K562 (cell line): ENCODE data around the gene MTSS2. TPM values are rescaled to one million over a fixed set of nuclear protein-coding genes. Genes with fewer than 3 reads are reported as not detected.
A peak's percentile ranks its signal among the peaks of the same experiment; 100 is the strongest.

Experiments used
- ATAC-seq: fragments of 200-7000 bp; cut with Tn5 transposase; 3 replicates; pipeline ENCODE4 v1.9.1; 2020; ENCODE audit warnings: moderate library complexity
- BruUV-seq: library from RNA; stranded (reverse); fragments of 400-500 nt; replicated peaks from 2 replicates; lab custom pipeline; 2021; lab: Mats Ljungman, UMichigan
- CTCF ChIA-PET: fragments of 300-600 bp; formaldehyde crosslinking; extraction: SDS; loops from one replicate; lab custom pipeline; 2021; ENCODE audit warnings: low intra/inter-chr PET ratio; lab: Yijun Ruan, JAX
- POLR2A ChIA-PET: fragments of 300-600, 350-650 bp; sonication (Branson Sonifier 250); formaldehyde crosslinking; extraction: SDS; loops from one replicate; lab custom pipeline; 2021; ENCODE audit warnings: antibody characterized with exemption, inconsistent platforms; lab: Yijun Ruan, JAX
- DNase-seq, 4 experiments: peaks; one replicate each; pipeline versions ENCODE4 v3.0.0 to v3.0.0-alpha.2; 2011 to 2018; ENCODE audit warnings: low spot score in 3 of 4, mixed read lengths in 3 of 4; ENCODE audit errors: extremely low read depth in 1 of 4
- FAIRE-seq: peaks from 2 replicates; lab custom pipeline; 2011; peaks lifted over from hg19 to GRCh38; lab: Jason Lieb, UNC
- H2AFZ ChIP-seq: 2 replicates; pipeline ENCODE4 v1.6.0; 2011; ENCODE audit warnings: low read depth, low read length, control low read depth, inconsistent platforms
- H3K27ac ChIP-seq: fragments of 200-600 bp; 3 replicates; pipeline ENCODE4 v1.8.0; 2011; ENCODE audit warnings: low read depth, mild to moderate bottlenecking, control low read depth, inconsistent platforms, low read length, moderate library complexity, mixed read lengths; ENCODE audit errors: extremely low read depth
- H3K27me3 ChIP-seq, 2 experiments: fragments of 300-600 bp in 1 of 2; 2 replicates in 1 of 2; 3 replicates in 1 of 2; pipeline versions ENCODE4 v1.6.0 to v1.8.0; 2011; ENCODE audit warnings: inconsistent platforms in 2 of 2, low read length in 2 of 2, mild to moderate bottlenecking in 1 of 2, mixed read lengths in 1 of 2, moderate library complexity in 1 of 2; ENCODE audit not compliant: control insufficient read depth in 2 of 2, insufficient read depth in 2 of 2
- H3K36me3 ChIP-seq: fragments of 300-600 bp; 3 replicates; pipeline ENCODE4 v1.8.0; 2011; ENCODE audit warnings: mild to moderate bottlenecking, low read length, inconsistent platforms; ENCODE audit not compliant: control insufficient read depth, insufficient read depth
- H3K4me1 ChIP-seq, 2 experiments: fragments of 200-600 bp in 1 of 2; replicated peaks in 1 of 2; 2 replicates in 1 of 2; 3 replicates in 1 of 2; pipeline versions ENCODE4 v1.5.1 to v1.8.0; 2011; ENCODE audit warnings: inconsistent platforms in 2 of 2, low read length in 2 of 2, mild to moderate bottlenecking in 1 of 2, mixed read lengths in 1 of 2, moderate library complexity in 1 of 2; ENCODE audit not compliant: control insufficient read depth in 2 of 2, insufficient read depth in 2 of 2
- H3K4me2 ChIP-seq: 2 replicates; pipeline ENCODE4 v1.6.1; 2011; ENCODE audit warnings: low read length, control low read depth, inconsistent platforms, mixed read lengths; ENCODE audit not compliant: insufficient read depth
- H3K4me3 ChIP-seq: fragments of 200-600 bp; sonication (generic), shearing (Covaris generic); 2 replicates; pipeline ENCODE4 v1.5.1; 2016; ENCODE audit warnings: control low read depth, inconsistent platforms
- H3K79me2 ChIP-seq: fragments of 200-600 bp; 3 replicates; pipeline ENCODE4 v1.8.0; 2011; ENCODE audit warnings: low read length, inconsistent platforms; ENCODE audit not compliant: control insufficient read depth, insufficient read depth
- H3K9ac ChIP-seq, 2 experiments: 2 replicates each; pipeline versions ENCODE4 v1.6.0 to v1.6.1; 2011; ENCODE audit warnings: low read depth in 2 of 2, low read length in 2 of 2, control low read depth in 1 of 2, inconsistent platforms in 1 of 2, mild to moderate bottlenecking in 1 of 2, mixed read lengths in 1 of 2; ENCODE audit not compliant: insufficient read depth in 1 of 2
- H3K9me1 ChIP-seq: one replicate; pipeline ENCODE4 v1.6.0; 2011; ENCODE audit warnings: inconsistent platforms, mild to moderate bottlenecking, low read length, moderate library complexity; ENCODE audit not compliant: control insufficient read depth, insufficient read depth
- H3K9me3 ChIP-seq: replicated peaks from 2 replicates; pipeline ENCODE4 v1.5.1; 2011; ENCODE audit warnings: low read depth, low read length, inconsistent platforms; ENCODE audit not compliant: control insufficient read depth, insufficient read depth
- H4K20me1 ChIP-seq: replicated peaks from 2 replicates; pipeline ENCODE4 v1.6.1; 2011; ENCODE audit warnings: low read length, inconsistent platforms, mixed read lengths; ENCODE audit not compliant: control insufficient read depth, insufficient read depth
- CCNT2 ChIP-seq: IDR thresholded peaks from 2 replicates; pipeline ENCODE4 v1.6.1; 2011; ENCODE audit warnings: borderline replicate concordance, low read depth, mild to moderate bottlenecking, moderate library complexity, mixed read lengths, low read length; ENCODE audit not compliant: insufficient read length; ENCODE audit errors: extremely low read depth
- CEBPB ChIP-seq: fragments of 450-650 bp; IDR thresholded peaks from 2 replicates; pipeline ENCODE4 v1.6.1; 2016; ENCODE audit warnings: missing genetic modification characterization, missing compliant biosample characterization
- CLOCK ChIP-seq: fragments of 250-450 bp; sonication (Bioruptor Pico); IDR thresholded peaks from 2 replicates; pipeline ENCODE4 v1.4.0; 2020; ENCODE audit warnings: mild to moderate bottlenecking, moderate library complexity, borderline replicate concordance
- EGR1 ChIP-seq: fragments of 450-650 bp; conservative IDR thresholded peaks from 2 replicates; pipeline ENCODE4 v1.6.1; 2017; ENCODE audit warnings: mild to moderate bottlenecking
- FOXM1 ChIP-seq, 2 experiments: fragments of 450-650 bp in 1 of 2; sonication (generic) in 1 of 2; formaldehyde crosslinking in 1 of 2; IDR thresholded peaks; 2 replicates each; pipeline versions ENCODE4 v1.6.1 to v1.9.0; 2017 to 2022; ENCODE audit warnings: low read depth in 2 of 2, mild to moderate bottlenecking in 2 of 2, missing genetic modification reagents in 1 of 2, moderate library complexity in 1 of 2
- HDAC8 ChIP-seq: fragments of 450-650 bp; IDR thresholded peaks from 2 replicates; pipeline ENCODE4 v1.6.1; 2016; ENCODE audit warnings: mild to moderate bottlenecking, missing genetic modification characterization, moderate library complexity, missing compliant biosample characterization
- L3MBTL2 ChIP-seq: fragments of 450-650 bp; IDR thresholded peaks from 2 replicates; pipeline ENCODE4 v1.6.1; 2016; ENCODE audit warnings: mild to moderate bottlenecking, moderate library complexity
- NFIX ChIP-seq: fragments of 250-450 bp; sonication (Bioruptor Pico); IDR thresholded peaks from 2 replicates; pipeline ENCODE4 v1.4.0; 2020; ENCODE audit warnings: low read depth, mild to moderate bottlenecking, moderate library complexity
- TCF7 ChIP-seq: sonication (generic); IDR thresholded peaks from 2 replicates; pipeline ENCODE4 v1.6.1; 2016; ENCODE audit warnings: antibody characterized with exemption, borderline replicate concordance
- ZBED1 ChIP-seq: IDR thresholded peaks from 2 replicates; pipeline ENCODE4 v1.6.1; 2014
- ZBTB26 ChIP-seq: fragments of 450-650 bp; formaldehyde crosslinking; IDR thresholded peaks from 2 replicates; pipeline ENCODE4 v1.4.0; 2022; ENCODE audit warnings: missing genetic modification characterization
- ZFP30 ChIP-seq: fragments of 250-450 bp; sonication (Bioruptor Pico); IDR thresholded peaks from 2 replicates; pipeline ENCODE4 v1.8.0; 2022; ENCODE audit warnings: moderate library complexity, mild to moderate bottlenecking, inconsistent platforms, borderline replicate concordance
- ZNF121 ChIP-seq: sonication (generic); formaldehyde crosslinking; conservative IDR thresholded peaks from 2 replicates; pipeline ENCODE4 v1.8.0; 2022; ENCODE audit warnings: missing genetic modification reagents
- ZNF347 ChIP-seq: fragments of 450-650 bp; formaldehyde crosslinking; IDR thresholded peaks from 2 replicates; pipeline ENCODE4 v1.4.0; 2020; ENCODE audit warnings: low read depth, mild to moderate bottlenecking, moderate library complexity
- WGBS: fragments of 100-300 bp; shearing (Covaris generic); methylation state at CpG from one replicate; pipeline ENCODE4 v1.1.6; 2016; ENCODE audit warnings: low coverage, mixed read lengths; ENCODE audit not compliant: insufficient coverage; ENCODE audit errors: missing lambda C conversion rate; 5-methylcytosine and 5-hydroxymethylcytosine counted together
- in situ Hi-C: fragments of 300-500 bp; cut with MboI; formaldehyde crosslinking; loops from 4 replicates; pipeline ENCODE4 v1.15.0; 2018; ENCODE audit warnings: inconsistent platforms, mixed read lengths
- intact Hi-C: fragments of 100-400 bp; cut with micrococcal nuclease; formaldehyde crosslinking; loops from 2 replicates; pipeline ENCODE4 v1.14.2; 2022
- polyA plus RNA-seq, 8 experiments: library from polyadenylated mRNA; depleted of rRNA in 4 of 8; stranded (reverse) in 5 of 8; unstranded in 3 of 8; fragments of >200 nt; fragmentation: Nextera tagmentation in 2 of 8; fragmentation: Illumina TruSeq in 1 of 8; extraction: Ambion mirVana in 2 of 8; extraction: Trizol in 1 of 8; gene quantifications; 2 replicates each; pipeline versions ENCODE4 v1.2.1 to v1.2.3, GENCODE V29; 2011 to 2014; ENCODE audit warnings: inconsistent platforms in 1 of 8, missing spikeins in 1 of 8
- total RNA-seq, 7 experiments: library from RNA; depleted of rRNA in 6 of 7; stranded (reverse); fragments of >200 nt in 6 of 7; fragmentation: Illumina TruSeq in 2 of 7; extraction: Trizol in 2 of 7; gene quantifications; 2 replicates each; pipeline versions ENCODE4 v1.2.1 to v1.2.3, GENCODE V29; 2011 to 2021; ENCODE audit warnings: low replicate concordance in 1 of 7
- TF ChIP-seq, protein P1 (sequence below), 3 experiments: IDR thresholded peaks in 2 of 3; conservative IDR thresholded peaks in 1 of 3; 2 replicates each; pipeline ENCODE4 v1.5.1; 2011 to 2012; ENCODE audit warnings: low read length in 3 of 3, mild to moderate bottlenecking in 3 of 3, control low read depth in 2 of 3, improper control_type of control experiment in 1 of 3, inconsistent platforms in 1 of 3, low read depth in 1 of 3, mixed read lengths in 1 of 3, moderate library complexity in 1 of 3; ENCODE audit not compliant: insufficient read depth in 2 of 3

Gene MTSS2
- total and polyA plus RNA-seq, 9 of the 15 experiments (the other 6 are each of a cell fraction or from before 2014, with no cell fraction given): 0.11 to 60.3 (median 16.9) TPM

- POLR2A ChIA-PET: interaction anchor here (0.8 to 1.6 kb wide), 2 partner anchors 10 to 14 kb away, joined by 4 read pairs; no protein-coding TSS in a partner anchor
- in situ Hi-C loops: no loop called here
- TF ChIP-seq CEBPB (tag) (no peak), CCNT2 (no peak), ZNF347 (no peak), NFIX (CRISPR knock-in tag) (no peak), ZNF121 (no peak), HDAC8 (tag) (no peak), TCF7 (no peak), ZFP30 (CRISPR knock-in tag) (no peak), FOXM1 (IDR thresholded peaks at IDR 0.05; ENCODE audit: low read depth) (no peak), FOXM1 (CRISPR knock-in tag; IDR thresholded peaks at IDR 0.05; ENCODE audit: low read depth) (no peak), ZBTB26 (CRISPR knock-in tag) (no peak), L3MBTL2 (no peak), ZBED1 (no peak), EGR1 (no peak), CLOCK (no peak)
- TF ChIP-seq, protein P1, sequence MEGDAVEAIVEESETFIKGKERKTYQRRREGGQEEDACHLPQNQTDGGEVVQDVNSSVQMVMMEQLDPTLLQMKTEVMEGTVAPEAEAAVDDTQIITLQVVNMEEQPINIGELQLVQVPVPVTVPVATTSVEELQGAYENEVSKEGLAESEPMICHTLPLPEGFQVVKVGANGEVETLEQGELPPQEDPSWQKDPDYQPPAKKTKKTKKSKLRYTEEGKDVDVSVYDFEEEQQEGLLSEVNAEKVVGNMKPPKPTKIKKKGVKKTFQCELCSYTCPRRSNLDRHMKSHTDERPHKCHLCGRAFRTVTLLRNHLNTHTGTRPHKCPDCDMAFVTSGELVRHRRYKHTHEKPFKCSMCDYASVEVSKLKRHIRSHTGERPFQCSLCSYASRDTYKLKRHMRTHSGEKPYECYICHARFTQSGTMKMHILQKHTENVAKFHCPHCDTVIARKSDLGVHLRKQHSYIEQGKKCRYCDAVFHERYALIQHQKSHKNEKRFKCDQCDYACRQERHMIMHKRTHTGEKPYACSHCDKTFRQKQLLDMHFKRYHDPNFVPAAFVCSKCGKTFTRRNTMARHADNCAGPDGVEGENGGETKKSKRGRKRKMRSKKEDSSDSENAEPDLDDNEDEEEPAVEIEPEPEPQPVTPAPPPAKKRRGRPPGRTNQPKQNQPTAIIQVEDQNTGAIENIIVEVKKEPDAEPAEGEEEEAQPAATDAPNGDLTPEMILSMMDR (IDR thresholded peaks at IDR 0.05 in 2 of 3, conservative IDR thresholded peaks at IDR 0.05 in 1 of 3; ENCODE audit: insufficient read depth in 2 of 3, low read depth in 1 of 3, low read length in 3 of 3): peak; percentile 16 to 57 (median 35); a peak in 2 of 6 replicates
Measured at GRCh38 chr16:70679671-70680494, 6.0 kb downstream of the MTSS2 start.

More at GRCh38 chr16:70679671-70680494, 6.0 kb downstream of the MTSS2 start:
- H3K27me3 ChIP-seq: no peaks in the 10 kb centered on the region
- 99% methylated on average over 10 of the region's 80 CpGs for WGBS
- intact Hi-C loops: no loop called here
- H3K4me2 ChIP-seq: no peak overlapping the region
- peaks cover 7 to 53% of the 10 kb centered on the region in 2 experiments for H3K4me1 ChIP-seq
- H3K79me2 ChIP-seq: peaks cover 41% of the 10 kb centered on the region
- FAIRE-seq (no peak), DNase-seq (peak in 3 of 4 experiments; percentile 78 to 82 (median 80)), ATAC-seq (peak; percentile 74)
- peaks cover 88% of the 10 kb centered on the region; the same call in 2 of the 3 replicates for H3K36me3 ChIP-seq
- H3K4me3 ChIP-seq: no peak overlapping the region
- H4K20me1 ChIP-seq: peaks cover 12% of the 10 kb centered on the region; the same call in 1 of the 2 replicates
- CTCF ChIA-PET: interaction anchor here (1.3 to 1.5 kb wide), 2 partner anchors 59 to 92 kb away, joined by 4 to 5 read pairs; no protein-coding TSS in a partner anchor
- no TSS peak for BruUV-seq
- H3K9ac ChIP-seq: no peak overlapping the region; a peak in 1 of 4 replicates
- H3K9me1 ChIP-seq: no peaks in the 10 kb centered on the region
- H3K9me3 ChIP-seq: no peaks in the 10 kb centered on the region
- no peak overlapping the region for H3K27ac ChIP-seq
- H2AFZ ChIP-seq: no peak overlapping the region
